ENCODE data around the gene ZXDC.

- TF ChIP-seq CTCF (conservative IDR thresholded peaks at IDR 0.05; ENCODE audit: low read length), result no peak
- TF ChIP-seq EZH2phosphoT487 (IDR thresholded peaks at IDR 0.05; ENCODE audit: borderline replicate concordance), result no peak
Observed at GRCh38 chr3:126494970-126495230, 19.2 kb upstream of the ZXDC start.

All from Loucy (cell line).